Osteoblast (primary cell): ENCODE measurements around the gene CRTAP. TPM values are rescaled to one million over a fixed set of nuclear protein-coding genes. Genes with fewer than 3 reads are reported as not detected.

ENCODE experiments used
- DNase-seq: peaks from one replicate; pipeline ENCODE4 v3.0.0; 2011; ENCODE audit warnings: low spot score, mixed read lengths; ENCODE audit not compliant: insufficient read length; ENCODE audit errors: missing footprints
- H2AFZ ChIP-seq: 2 replicates; pipeline ENCODE4 v1.6.0; 2011; ENCODE audit warnings: mild to moderate bottlenecking, low read length
- H3K27ac ChIP-seq: 2 replicates; pipeline ENCODE4 v1.5.1; 2011; ENCODE audit warnings: mild to moderate bottlenecking, low read depth, low read length, moderate library complexity
- H3K27me3 ChIP-seq: 2 replicates; pipeline ENCODE4 v1.6.0; 2012; ENCODE audit warnings: mild to moderate bottlenecking, control low read depth, inconsistent platforms, low read length, moderate library complexity; ENCODE audit not compliant: insufficient read depth
- H3K36me3 ChIP-seq: 2 replicates; pipeline ENCODE4 v1.5.1; 2011; ENCODE audit warnings: mild to moderate bottlenecking, low read length, control low read depth, moderate library complexity; ENCODE audit not compliant: insufficient read depth
- H3K4me1 ChIP-seq: 2 replicates; pipeline ENCODE4 v1.5.1; 2011; ENCODE audit warnings: mild to moderate bottlenecking, low read length, control low read depth, moderate library complexity; ENCODE audit not compliant: insufficient read depth
- H3K4me2 ChIP-seq: 2 replicates; pipeline ENCODE4 v1.6.0; 2011; ENCODE audit warnings: mild to moderate bottlenecking, low read length; ENCODE audit not compliant: insufficient read depth
- H3K4me3 ChIP-seq: fragments of 200-600 bp; sonication (generic); 3 replicates; pipeline ENCODE4 v1.5.1; 2012; ENCODE audit warnings: mild to moderate bottlenecking, low read length, inconsistent platforms; ENCODE audit not compliant: insufficient read depth
- H3K79me2 ChIP-seq: 2 replicates; pipeline ENCODE4 v1.6.0; 2012; ENCODE audit warnings: mild to moderate bottlenecking, low read length, control low read depth, inconsistent platforms; ENCODE audit not compliant: insufficient read depth
- H3K9me3 ChIP-seq: 2 replicates; pipeline ENCODE4 v1.5.1; 2011; ENCODE audit warnings: low read depth, low read length, control low read depth
- H4K20me1 ChIP-seq: 2 replicates; pipeline ENCODE4 v1.6.0; 2012; ENCODE audit warnings: mild to moderate bottlenecking, low read length, control low read depth; ENCODE audit not compliant: insufficient read depth
- total RNA-seq: library from RNA; depleted of rRNA; stranded (reverse); fragments of >200 nt; gene quantifications from 2 replicates; pipeline ENCODE4 v1.2.3, GENCODE V29; 2012
- TF ChIP-seq, protein P1 (sequence below): IDR thresholded peaks from 2 replicates; pipeline ENCODE4 v1.5.1; 2011; ENCODE audit warnings: mild to moderate bottlenecking, low read depth, low read length, moderate library complexity; ENCODE audit errors: extremely low read depth

The CRTAP gene
- total RNA-seq, 1 donor, result 266 TPM

DNA sequence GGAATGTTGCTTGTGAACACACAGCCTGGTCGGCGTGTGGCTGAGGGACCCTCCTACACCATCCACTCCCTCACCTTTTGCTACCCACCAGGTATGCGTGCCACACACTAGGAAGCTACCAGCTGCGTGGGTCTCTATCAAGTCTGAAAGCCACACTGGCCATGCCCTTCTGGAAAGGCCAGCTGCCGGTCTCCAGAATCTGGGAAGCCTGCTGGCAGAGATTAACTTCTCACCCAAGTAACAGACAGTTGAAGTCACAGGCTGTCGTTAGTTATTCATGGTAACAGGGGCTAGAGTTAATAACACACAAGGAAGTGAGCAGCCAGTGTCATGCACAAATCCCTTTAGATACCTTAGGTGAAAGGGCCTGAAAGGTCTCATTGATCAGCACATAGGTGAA, 56.7 kb downstream of the CRTAP start:
- no peak for DNase-seq
- Histone ChIP-seq H3K27me3 (no peaks in the 10 kb centered on the region), H3K4me2 (no peak overlapping the region), H3K9me3 (no peaks in the 10 kb centered on the region), H3K79me2 (no peaks in the 10 kb centered on the region), H3K27ac (no peak overlapping the region), H4K20me1 (no peaks in the 10 kb centered on the region), H3K36me3 (no peaks in the 10 kb centered on the region), H3K4me3 (no peak overlapping the region), H3K4me1 (no peaks in the 10 kb centered on the region), H2AFZ (no peak overlapping the region)
- TF ChIP-seq, protein P1, sequence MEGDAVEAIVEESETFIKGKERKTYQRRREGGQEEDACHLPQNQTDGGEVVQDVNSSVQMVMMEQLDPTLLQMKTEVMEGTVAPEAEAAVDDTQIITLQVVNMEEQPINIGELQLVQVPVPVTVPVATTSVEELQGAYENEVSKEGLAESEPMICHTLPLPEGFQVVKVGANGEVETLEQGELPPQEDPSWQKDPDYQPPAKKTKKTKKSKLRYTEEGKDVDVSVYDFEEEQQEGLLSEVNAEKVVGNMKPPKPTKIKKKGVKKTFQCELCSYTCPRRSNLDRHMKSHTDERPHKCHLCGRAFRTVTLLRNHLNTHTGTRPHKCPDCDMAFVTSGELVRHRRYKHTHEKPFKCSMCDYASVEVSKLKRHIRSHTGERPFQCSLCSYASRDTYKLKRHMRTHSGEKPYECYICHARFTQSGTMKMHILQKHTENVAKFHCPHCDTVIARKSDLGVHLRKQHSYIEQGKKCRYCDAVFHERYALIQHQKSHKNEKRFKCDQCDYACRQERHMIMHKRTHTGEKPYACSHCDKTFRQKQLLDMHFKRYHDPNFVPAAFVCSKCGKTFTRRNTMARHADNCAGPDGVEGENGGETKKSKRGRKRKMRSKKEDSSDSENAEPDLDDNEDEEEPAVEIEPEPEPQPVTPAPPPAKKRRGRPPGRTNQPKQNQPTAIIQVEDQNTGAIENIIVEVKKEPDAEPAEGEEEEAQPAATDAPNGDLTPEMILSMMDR, result no peak

DNA sequence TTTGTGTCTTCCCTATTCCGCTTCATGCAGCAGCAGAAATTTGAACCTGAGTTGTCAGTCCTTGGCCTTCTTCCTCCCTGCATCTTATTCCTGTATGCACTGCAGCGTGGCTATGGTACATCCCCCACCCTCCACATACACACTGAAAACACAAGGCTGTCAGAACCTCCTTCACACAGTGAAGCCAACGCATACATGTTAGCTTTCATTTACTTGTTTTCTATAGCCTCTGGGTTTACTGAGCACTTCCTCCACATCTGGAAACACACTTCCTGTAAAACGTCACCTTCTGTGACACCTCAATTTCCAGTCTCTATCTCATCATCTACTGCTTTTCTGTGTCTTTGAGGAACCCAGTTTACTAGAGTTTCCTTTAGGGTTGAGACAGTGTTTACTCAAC, 57.8 kb downstream of the CRTAP start:
- H4K20me1 ChIP-seq, result no peaks in the 10 kb centered on the region
- H3K4me1 ChIP-seq, result no peaks in the 10 kb centered on the region
- no peaks in the 10 kb centered on the region for H3K79me2 ChIP-seq
- no peak overlapping the region for H3K4me3 ChIP-seq
- no peak overlapping the region for H2AFZ ChIP-seq
- H3K27ac ChIP-seq, result no peak overlapping the region
- no peak overlapping the region for H3K4me2 ChIP-seq
- H3K9me3 ChIP-seq, result no peaks in the 10 kb centered on the region
- no peak for DNase-seq
- H3K27me3 ChIP-seq, result no peaks in the 10 kb centered on the region
- no peaks in the 10 kb centered on the region for H3K36me3 ChIP-seq
- TF ChIP-seq, protein P1, result no peak

DNA sequence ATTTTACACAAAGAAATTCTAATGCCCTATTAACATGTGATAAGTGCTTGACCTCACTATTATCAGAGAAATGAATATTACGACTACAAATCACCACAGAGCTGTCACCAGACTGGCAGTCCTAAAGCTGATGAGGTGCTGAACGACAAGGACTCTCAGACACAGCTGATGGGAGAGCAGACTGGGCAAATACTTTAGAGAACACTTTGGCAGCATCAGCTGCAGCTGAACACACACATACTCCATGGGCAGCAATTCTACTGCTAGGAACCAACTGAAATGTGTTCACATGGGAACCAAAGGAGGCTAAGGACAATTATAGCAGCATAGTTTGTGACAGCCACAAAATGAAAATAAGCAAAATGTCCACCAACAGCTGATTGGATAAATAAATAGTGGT, 59.3 kb downstream of the CRTAP start:
- Histone ChIP-seq H3K9me3 (no peaks in the 10 kb centered on the region), H3K4me3 (no peak overlapping the region), H3K4me1 (no peaks in the 10 kb centered on the region), H3K4me2 (no peak overlapping the region), H4K20me1 (no peaks in the 10 kb centered on the region), H3K27me3 (no peaks in the 10 kb centered on the region), H3K36me3 (no peaks in the 10 kb centered on the region), H3K27ac (no peak overlapping the region), H3K79me2 (no peaks in the 10 kb centered on the region), H2AFZ (no peak overlapping the region)
- DNase-seq, result no peak
- TF ChIP-seq, protein P1, result no peak

DNA sequence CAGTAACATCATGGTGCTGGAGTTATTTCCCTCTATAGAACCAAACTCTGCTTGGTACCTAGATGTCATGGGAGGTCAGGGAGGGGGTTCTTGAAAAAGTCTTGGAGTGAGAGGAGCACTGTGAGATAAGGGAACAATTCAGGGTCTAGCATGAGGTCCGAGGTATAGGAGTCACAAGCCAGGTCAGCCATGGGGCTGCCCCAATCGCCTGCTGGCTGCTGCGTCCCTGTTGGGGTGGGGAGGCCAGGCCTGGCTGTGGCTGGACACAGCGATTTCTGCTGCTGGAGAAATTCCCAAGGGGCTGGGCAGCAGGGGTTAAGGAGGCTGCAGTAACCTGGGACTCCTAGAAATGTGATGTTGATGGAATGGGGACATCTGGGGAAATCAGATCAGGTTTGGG, 59.9 kb downstream of the CRTAP start:
- Histone ChIP-seq H3K27ac (no peak overlapping the region), H3K4me1 (no peaks in the 10 kb centered on the region), H3K9me3 (no peaks in the 10 kb centered on the region), H3K36me3 (no peaks in the 10 kb centered on the region), H4K20me1 (no peaks in the 10 kb centered on the region), H3K4me3 (no peak overlapping the region), H3K79me2 (no peaks in the 10 kb centered on the region), H3K27me3 (no peaks in the 10 kb centered on the region), H2AFZ (no peak overlapping the region), H3K4me2 (no peak overlapping the region)
- DNase-seq, result peak; percentile 39
- TF ChIP-seq, protein P1, result no peak
